ENCODE data around the gene KCNH5. TPM values are rescaled to one million over a fixed set of nuclear protein-coding genes. Genes with fewer than 3 reads are reported as not detected.

Gene KCNH5
- total RNA-seq, 2 donors from 2014 or later: not detected

DNA sequence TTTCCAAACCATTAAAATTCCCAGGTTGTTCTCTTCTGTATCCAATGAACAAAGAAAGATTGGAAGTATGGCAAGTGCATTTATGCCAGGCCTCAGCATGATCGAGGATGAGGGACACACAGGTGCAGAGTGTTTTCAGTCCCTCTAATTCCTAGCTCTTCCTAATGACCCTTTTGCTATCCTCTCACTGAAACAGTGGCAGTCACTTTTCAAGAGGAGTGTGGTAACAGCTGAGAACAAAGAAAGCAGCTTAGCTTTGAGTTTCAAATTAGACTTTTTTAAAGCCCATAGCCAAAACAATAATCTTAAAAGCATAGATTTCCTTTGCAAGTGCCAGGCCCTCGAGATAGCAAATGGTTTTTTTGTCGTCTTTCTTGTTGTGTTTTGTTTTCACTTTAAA is 110.8 kb downstream of the KCNH5 start:
- TF ChIP-seq, protein P1, sequence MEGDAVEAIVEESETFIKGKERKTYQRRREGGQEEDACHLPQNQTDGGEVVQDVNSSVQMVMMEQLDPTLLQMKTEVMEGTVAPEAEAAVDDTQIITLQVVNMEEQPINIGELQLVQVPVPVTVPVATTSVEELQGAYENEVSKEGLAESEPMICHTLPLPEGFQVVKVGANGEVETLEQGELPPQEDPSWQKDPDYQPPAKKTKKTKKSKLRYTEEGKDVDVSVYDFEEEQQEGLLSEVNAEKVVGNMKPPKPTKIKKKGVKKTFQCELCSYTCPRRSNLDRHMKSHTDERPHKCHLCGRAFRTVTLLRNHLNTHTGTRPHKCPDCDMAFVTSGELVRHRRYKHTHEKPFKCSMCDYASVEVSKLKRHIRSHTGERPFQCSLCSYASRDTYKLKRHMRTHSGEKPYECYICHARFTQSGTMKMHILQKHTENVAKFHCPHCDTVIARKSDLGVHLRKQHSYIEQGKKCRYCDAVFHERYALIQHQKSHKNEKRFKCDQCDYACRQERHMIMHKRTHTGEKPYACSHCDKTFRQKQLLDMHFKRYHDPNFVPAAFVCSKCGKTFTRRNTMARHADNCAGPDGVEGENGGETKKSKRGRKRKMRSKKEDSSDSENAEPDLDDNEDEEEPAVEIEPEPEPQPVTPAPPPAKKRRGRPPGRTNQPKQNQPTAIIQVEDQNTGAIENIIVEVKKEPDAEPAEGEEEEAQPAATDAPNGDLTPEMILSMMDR (IDR thresholded peaks at IDR 0.05): no peak
- Histone ChIP-seq H3K9me3 (no peaks in the 10 kb centered on the region), H3K4me3 (no peak overlapping the region), H3K4me1 (ENCODE audit: control insufficient read depth in 1 of 2, low read depth in 2 of 2) (no peaks in the 10 kb centered on the region), H3K27me3 (replicated peaks; ENCODE audit: insufficient read depth) (no peaks in the 10 kb centered on the region), H3K36me3 (no peaks in the 10 kb centered on the region), H3K27ac (no peak overlapping the region)
- no peak for ATAC-seq (ENCODE audit: insufficient number of reproducible peaks, low FRiP score, low read depth)
- no peak for DNase-seq (ENCODE audit: low spot score)

DNA sequence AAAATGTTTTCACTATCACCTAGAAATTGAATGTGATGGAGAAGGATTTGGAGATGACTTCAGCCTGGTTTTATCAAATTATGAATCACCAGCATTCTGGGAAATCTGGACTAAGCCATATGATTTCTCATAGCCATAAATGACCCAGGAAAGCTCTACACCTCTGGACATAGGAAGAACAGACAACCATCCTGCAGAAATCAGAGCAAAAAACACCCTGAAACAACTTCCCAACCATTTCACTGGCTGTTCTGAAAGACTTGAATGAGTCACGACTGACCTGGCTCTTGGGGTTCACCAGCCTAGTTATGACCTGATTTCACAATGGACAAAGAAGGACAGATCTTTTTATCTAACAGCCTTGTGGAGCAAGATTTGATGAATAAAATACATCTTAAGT is 123.8 kb downstream of the KCNH5 start:
- Histone ChIP-seq H3K9me3 (no peaks in the 10 kb centered on the region), H3K27ac (no peak overlapping the region), H3K27me3 (replicated peaks; ENCODE audit: insufficient read depth) (no peaks in the 10 kb centered on the region), H3K4me1 (ENCODE audit: control insufficient read depth in 1 of 2, low read depth in 2 of 2) (no peaks in the 10 kb centered on the region), H3K36me3 (no peaks in the 10 kb centered on the region), H3K4me3 (no peak overlapping the region)
- ATAC-seq (ENCODE audit: insufficient number of reproducible peaks, low FRiP score, low read depth): no peak
- TF ChIP-seq, protein P1 (IDR thresholded peaks at IDR 0.05): no peak
- no peak for DNase-seq (ENCODE audit: low spot score)

DNA sequence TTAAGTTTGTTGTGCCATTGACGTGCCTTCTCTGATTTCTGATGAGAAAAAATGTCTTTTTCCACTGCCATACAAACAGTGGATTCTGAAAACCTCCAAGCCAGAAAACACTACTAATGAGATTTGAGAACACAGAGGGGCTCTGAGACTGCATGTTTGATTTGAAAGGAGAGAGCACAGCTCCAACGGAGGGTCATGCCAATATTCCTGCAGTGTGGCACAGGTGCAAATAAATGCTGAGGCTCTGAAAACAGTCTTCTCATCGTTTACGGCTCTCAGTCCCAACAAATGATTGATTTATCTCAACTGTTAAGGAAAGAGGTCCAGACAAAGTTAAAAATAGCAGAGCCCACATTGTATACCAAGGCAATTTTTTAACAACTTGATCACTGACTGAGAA is 128.7 kb downstream of the KCNH5 start:
- H3K9me3 ChIP-seq: no peaks in the 10 kb centered on the region
- H3K4me3 ChIP-seq: no peak overlapping the region
- H3K36me3 ChIP-seq: no peaks in the 10 kb centered on the region
- no peaks in the 10 kb centered on the region for H3K4me1 ChIP-seq (ENCODE audit: control insufficient read depth in 1 of 2, low read depth in 2 of 2)
- H3K27ac ChIP-seq: no peak overlapping the region
- H3K27me3 ChIP-seq (replicated peaks; ENCODE audit: insufficient read depth): no peaks in the 10 kb centered on the region
- DNase-seq (ENCODE audit: low spot score) (no peak), ATAC-seq (ENCODE audit: insufficient number of reproducible peaks, low FRiP score, low read depth) (no peak)
- TF ChIP-seq, protein P1 (IDR thresholded peaks at IDR 0.05): no peak

DNA sequence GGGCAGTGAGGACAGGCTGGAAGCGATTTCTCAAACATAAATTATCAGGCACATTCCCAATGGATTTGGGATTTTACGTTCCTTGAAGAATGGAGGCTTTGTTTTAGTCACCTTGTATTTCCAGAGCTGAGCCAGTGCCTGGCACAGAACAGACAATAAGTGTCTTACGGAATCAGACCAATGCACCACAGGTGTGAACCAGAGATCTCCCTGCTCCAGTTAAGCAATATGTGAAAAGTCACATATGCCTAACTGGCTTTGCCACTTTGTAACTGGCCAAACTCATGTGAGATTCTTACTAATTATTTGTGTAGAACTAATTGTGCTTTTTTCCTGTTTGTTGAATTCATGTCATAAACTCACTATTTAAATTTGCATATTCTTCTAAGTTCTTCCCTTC is 130.4 kb downstream of the KCNH5 start:
- Histone ChIP-seq H3K27me3 (replicated peaks; ENCODE audit: insufficient read depth) (no peaks in the 10 kb centered on the region), H3K4me1 (ENCODE audit: control insufficient read depth in 1 of 2, low read depth in 2 of 2) (no peaks in the 10 kb centered on the region), H3K4me3 (no peak overlapping the region), H3K27ac (no peak overlapping the region), H3K36me3 (no peaks in the 10 kb centered on the region), H3K9me3 (no peaks in the 10 kb centered on the region)
- TF ChIP-seq, protein P1 (IDR thresholded peaks at IDR 0.05): no peak
- ATAC-seq (ENCODE audit: insufficient number of reproducible peaks, low FRiP score, low read depth) (no peak), DNase-seq (ENCODE audit: low spot score) (no peak)

DNA sequence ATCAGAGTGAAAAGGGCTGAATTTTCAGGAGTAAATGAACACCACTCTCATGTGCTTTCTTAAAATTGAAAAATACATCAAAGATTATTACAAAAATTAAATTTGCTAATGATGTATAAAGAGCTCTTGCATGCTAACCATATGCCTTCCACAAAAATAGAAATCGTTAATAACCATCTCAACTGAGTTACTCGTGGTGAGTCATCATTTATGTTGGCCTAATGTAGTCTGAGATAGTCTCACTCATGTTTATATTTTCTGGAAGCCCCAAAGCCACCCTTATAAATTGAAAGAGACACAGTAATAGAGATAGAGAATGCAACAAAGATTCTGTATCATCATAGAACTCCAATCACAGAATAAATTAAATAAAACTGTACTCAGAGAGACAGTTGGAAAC is 131.2 kb downstream of the KCNH5 start:
- TF ChIP-seq, protein P1 (IDR thresholded peaks at IDR 0.05): no peak
- Histone ChIP-seq H3K4me3 (no peak overlapping the region), H3K36me3 (no peaks in the 10 kb centered on the region), H3K27me3 (replicated peaks; ENCODE audit: insufficient read depth) (no peaks in the 10 kb centered on the region), H3K4me1 (ENCODE audit: control insufficient read depth in 1 of 2, low read depth in 2 of 2) (no peaks in the 10 kb centered on the region), H3K9me3 (no peaks in the 10 kb centered on the region), H3K27ac (no peak overlapping the region)
- no peak for DNase-seq (ENCODE audit: low spot score)
- ATAC-seq (ENCODE audit: insufficient number of reproducible peaks, low FRiP score, low read depth): no peak

Measured in thoracic aorta (tissue), 2 donors.